ENCODE results near the gene DCBLD2.

Gene DCBLD2

DNA sequence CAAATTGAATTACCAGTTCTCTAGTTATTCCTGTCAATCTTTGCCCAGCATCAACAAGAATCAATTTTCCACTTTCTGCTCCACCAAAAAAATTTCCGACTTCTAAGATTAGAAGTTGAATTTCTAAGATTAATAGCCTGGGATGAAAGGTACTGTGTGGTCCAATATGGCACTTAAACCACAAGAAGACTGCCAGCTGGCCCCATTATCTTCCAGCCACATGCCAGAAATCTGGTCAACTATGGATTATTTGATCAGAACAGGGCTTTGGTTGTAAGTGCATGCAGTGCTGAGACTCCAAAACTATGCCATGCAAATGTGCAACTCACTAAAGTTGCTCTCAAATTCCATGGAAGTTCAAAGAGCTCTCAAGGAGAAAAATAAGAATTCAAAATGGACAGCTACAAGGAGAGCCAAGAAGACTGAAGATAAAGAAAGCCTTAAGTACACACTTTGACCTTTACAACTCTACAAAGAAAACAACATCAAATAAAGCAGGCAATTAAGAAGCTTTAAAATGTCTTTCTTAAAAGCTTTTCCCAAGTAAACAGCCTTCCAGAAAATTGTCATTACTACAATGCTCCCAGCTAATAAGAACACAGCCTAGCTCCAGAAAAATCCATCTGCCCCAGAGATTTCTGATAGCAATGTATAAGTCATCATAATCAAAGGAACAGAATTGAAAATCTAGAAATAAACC lies 74.1 kb downstream of the DCBLD2 start:
- DNase-seq = no peak

DNA sequence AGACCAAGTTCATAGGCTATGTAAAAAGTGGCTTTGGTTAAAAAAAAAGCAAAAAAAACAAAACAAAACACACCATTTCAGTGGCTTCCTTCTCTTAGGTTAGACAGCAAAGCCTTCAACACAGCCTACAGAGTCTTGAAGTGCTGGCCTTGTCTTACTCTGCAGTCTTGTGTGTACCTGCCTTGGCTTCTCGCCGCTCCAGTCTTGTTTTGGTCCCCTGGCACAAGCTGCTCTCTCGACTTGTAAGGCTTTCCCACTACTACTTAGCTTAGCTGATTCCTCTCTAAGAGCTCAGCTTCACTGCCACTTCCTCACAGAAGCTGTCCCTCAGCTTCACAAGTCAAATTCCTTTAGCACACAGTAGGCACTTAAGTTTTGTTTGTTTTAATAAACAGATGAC lies 75.4 kb downstream of the DCBLD2 start:
- DNase-seq = no peak

DNA sequence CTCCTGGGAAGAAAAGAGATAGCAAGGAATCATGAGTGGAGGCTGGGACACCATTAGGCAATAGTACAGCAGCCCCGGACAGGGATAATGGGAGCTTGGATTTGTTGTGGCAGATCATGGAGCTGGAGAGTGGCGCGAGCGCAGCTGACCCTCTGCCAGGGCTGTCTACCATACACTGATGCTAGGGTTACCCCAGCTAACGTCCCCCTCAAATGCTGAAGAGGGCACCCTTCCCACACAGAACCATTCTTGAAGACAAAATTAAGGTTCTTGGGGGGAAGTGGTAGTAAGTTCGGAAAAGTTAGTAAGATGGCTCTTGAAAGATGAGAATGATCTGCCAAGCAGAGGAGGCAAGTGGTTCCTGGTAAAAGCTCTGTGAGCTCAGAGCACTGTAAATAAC lies 77.2 kb downstream of the DCBLD2 start:
- DNase-seq = no peak

DNA sequence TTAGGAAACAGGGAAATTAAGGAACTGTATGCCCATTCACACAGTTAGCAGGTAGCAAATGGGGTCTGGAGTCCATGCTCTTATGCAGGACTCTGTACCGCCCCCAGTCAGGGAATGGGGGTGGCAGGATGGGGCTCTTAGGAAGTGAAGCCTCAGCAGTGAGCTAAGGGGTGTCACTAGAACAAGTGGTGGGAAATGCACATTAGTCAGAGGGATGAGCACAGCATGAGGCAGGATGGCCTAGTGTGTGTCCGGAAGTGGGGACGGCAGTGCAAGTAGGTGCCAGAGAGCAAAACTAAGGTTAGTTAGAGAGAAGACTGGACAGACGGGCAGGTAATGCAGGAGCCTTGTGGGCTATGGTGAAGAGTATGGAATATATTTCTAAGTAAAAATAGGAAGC lies 77.7 kb downstream of the DCBLD2 start:
- no peak for DNase-seq

GRCh38 chr3:98821063-98821462 lies 80.4 kb downstream of the DCBLD2 start:
- no peak for DNase-seq

- no peak for DNase-seq
Observed at GRCh38 chr3:98817547-98818041, 83.9 kb downstream of the DCBLD2 start.

DNA sequence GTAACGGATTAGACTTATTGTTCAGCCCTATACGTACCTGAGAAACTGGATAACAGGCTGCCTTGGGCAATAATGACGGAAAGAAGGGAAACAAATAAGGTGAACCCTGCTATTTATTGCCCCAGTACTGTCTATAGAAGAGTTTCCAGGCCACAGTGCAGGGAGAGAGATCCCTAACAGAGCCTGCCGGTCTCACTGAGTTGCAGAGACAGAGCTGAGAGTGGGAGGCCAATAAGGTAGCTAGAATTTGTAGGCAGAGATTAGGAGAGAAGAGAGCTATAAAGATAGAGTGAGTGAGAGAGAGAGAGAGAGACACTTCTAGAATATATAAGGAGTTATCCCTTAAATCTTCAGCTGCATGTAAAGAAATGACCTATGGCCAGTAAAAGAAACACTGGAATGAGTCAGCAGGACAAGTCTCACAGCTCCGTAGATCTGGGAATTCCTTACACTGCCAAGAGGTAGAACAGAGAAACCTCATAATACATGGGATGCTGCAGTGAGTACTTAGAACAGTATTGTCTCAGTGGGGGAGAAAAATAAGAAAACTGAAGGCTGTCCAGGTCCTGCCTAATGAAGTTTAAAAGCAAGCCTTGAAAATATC lies 86.6 kb downstream of the DCBLD2 start:
- no peak for DNase-seq

GRCh38 chr3:98812851-98813374 lies 88.6 kb downstream of the DCBLD2 start:
- no peak for DNase-seq

DNA sequence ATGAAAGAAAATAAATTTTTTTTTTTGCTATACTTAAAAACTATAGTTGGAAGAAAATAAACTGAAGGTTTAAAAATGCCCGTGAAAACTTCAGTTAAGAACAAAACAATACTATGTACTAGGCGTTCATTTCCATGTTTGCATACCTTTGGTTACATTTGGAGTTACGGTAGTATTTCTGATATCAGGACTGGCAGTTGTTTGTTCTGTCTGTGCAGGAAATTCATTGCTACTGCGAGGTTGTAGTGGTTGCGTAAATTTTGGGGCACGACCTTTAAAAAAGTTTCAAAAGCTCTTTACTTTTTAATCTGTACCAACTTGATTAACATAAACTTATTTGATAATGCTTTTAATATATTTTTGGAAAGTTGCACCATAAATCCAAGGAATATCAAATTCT lies 90.4 kb downstream of the DCBLD2 start:
- no peak for DNase-seq

DNA sequence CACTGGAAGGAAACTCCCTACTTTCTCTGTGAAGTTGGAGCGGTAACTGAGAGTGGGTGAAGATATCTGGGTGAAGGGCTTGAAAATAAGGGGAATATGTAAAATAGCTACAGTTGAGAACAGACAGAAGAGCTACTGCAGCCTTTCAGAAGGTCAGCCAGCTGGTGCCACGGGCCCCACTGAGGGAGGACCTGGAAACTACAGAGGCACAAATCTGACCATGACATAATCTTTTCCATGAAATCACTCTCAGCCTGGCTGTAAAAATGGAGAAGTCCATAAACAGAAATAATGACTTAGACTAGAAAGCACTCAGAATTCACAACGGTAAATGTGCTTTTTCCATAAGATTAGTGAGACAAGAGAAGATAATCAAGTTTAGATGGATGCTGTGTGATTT lies 91.9 kb downstream of the DCBLD2 start:
- no peak for DNase-seq

DNA sequence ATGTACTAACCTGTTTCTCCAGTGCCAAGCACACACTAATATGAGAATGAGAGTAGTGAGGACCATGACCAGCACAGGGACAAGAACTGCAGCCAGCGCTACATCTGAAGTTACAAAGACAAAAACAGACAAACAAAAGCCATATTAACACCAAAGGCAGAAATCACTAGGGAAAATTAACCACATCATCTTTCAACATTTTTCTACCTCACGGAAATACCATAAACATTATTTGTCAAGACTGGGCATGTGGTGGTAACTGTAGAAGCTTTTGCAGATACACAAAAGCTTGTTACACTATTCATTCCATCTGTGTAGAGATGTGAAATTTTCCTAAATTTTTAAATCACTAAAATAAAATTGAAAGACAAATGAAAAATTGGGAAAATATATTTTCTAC lies 93.4 kb downstream of the DCBLD2 start:
- DNase-seq = no peak

DNA sequence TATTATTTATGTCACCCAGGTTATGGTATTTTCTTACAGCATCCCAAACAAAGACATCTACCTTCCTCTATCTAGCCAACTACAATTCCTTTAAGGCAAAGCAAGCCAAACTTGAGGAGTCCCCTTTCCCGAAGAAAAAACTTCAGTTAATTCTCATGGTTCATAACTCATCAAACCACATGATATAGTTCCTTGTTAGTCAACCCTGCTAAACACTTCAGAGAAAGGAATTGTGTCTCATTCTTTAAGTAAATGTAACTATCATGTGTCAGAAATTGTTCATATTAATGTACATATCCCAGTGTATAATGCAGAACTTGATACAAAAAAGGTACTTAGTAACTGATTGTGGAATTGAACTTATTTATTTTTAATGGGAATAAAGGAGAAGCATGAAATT lies 93.9 kb downstream of the DCBLD2 start:
- no peak for DNase-seq

- DNase-seq = no peak
Observed at GRCh38 chr3:98807011-98807410, 94.5 kb downstream of the DCBLD2 start.

DNA sequence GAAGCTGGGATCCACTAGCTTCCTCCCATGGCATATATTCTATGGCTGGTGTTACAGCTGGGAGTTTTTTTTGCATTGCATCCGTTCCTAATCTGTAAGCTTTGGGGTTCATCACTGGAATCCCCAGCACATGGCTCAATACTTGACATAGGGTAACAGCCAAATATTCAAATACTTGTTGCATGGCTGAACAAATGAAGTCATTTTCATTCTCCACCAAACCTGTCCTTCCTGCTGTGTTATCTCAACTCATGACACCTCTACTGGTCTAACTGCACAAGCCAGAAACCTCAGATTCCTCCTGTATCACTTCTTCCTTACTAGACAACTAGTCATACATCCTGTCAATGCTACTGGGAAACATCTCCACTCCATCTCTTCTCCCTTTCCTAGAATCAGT lies 95.0 kb downstream of the DCBLD2 start:
- no peak for DNase-seq

DNA sequence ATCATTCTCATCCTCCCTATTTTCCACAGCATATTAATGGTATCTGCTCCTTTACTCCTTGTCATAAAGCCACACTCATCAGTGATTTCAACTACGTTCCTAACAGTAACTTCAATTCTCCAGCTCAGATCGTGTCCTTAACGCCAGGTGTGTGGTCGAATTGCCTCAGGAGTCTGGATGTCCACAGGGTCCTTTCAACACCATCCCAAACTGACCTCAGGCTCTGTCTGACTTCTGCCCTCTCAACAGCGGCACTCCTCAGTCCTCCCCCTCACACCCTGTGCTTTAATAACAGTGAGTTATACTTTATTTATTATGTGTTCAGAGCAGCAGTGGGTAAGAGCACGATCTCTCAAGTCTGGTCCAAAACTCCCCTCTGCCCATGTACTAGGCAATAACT lies 95.9 kb downstream of the DCBLD2 start:
- DNase-seq = no peak

- DNase-seq = no peak
Observed at GRCh38 chr3:98801043-98801747, 100.3 kb downstream of the DCBLD2 start.

GRCh38 chr3:98800401-98800800 lies 101.1 kb downstream of the DCBLD2 start:
- no peak for DNase-seq

GRCh38 chr3:98799479-98799878 lies 102.0 kb downstream of the DCBLD2 start:
- no peak for DNase-seq

GRCh38 chr3:98798820-98799219 lies 102.7 kb downstream of the DCBLD2 start:
- no peak for DNase-seq

GRCh38 chr3:98797905-98798304 lies 103.6 kb downstream of the DCBLD2 start:
- no peak for DNase-seq

- DNase-seq = no peak
Observed at GRCh38 chr3:98796334-98796733, 105.2 kb downstream of the DCBLD2 start.

DNA sequence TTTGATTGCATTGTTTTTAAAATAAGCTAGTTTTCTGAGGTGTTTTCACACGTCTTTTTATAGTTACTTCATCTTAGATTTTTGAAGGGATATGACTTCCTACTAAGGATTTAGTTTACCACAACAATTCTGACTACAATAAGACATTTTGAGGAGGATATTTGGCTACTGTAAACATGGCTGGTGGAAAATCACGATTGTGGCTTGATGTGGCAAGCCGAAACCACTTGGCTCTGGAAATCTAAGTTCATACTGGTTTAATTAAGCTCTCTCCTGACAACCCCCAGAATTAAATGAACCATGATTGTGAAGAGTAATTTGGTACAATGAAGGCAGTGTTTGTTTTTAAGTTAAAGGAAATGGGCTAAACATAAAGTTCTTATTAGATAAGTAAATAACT lies 107.5 kb downstream of the DCBLD2 start:
- DNase-seq = no peak

DNA sequence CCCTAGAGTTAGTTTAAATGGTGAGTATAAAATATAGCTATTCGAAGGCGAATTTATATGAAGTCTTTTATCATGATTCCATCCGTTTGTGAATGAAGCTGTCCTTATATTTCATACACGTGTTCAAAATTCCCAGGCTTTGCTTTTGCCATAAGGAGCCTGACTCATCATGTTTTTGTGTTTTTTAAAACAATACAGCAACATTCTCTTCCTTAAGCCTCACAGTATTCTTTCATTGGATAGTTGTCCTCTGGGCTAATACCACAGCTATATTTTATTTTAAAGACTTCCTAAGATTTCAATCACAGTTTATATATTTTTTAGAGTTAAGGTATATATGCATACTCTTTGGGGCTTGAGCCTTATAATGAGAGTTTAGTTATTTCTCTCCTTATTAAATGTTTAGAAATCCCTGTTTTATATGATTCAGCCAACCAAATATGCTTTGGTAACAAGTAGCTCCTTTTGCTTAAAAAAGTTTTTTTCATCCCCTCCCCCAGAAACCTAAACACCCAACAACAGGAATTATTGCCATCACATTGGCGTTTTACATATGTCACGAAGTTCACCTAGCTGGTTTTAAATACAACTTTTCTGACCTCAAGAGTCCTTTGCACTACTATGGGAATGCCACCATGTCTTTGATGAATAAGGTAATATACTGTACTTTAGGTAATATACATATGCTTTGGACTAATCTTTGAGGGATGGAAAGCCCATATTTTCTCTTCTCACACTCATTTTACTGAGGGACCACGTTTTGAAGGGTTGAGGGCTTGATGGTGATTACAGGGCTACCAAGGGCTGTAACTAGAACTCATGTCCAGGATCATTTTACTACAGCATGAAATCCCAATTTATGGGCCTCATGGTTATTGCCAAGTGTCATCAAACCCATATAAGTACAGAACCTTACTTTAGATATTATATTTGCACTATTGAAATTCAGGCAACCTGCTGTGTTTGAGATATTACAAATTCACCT lies 109.9 kb downstream of the DCBLD2 start:
- no peak for DNase-seq

All from effector CD4-positive, alpha-beta T cell (primary cell).